Activated T-cell treated with anti-CD3 and anti-CD28 coated beads, Interleukin-2, amount 50 U/mL, for 24 hours (primary cell): ENCODE measurements around the gene SLC15A3.

ENCODE experiments used
- DNase-seq: peaks from one replicate; pipeline ENCODE4 v3.0.0-alpha.2; 2020
- H3K27ac Mint-ChIP-seq: 2 replicates; pipeline ENCODE4 v1.8.0; 2020; ENCODE audit warnings: mild to moderate bottlenecking, mixed read lengths
- H3K27me3 Mint-ChIP-seq: 2 replicates; pipeline ENCODE4 v1.8.0; 2020; ENCODE audit warnings: mixed read lengths
- H3K36me3 Mint-ChIP-seq: 2 replicates; pipeline ENCODE4 v1.8.0; 2020; ENCODE audit warnings: low read depth, mixed read lengths
- H3K4me1 Mint-ChIP-seq: 2 replicates; pipeline ENCODE4 v1.8.0; 2020; ENCODE audit warnings: low read depth, mixed read lengths
- H3K4me3 Mint-ChIP-seq: 2 replicates; pipeline ENCODE4 v1.8.0; 2020; ENCODE audit warnings: mild to moderate bottlenecking, moderate library complexity, mixed read lengths
- H3K9me3 Mint-ChIP-seq: 2 replicates; pipeline ENCODE4 v1.8.0; 2020; ENCODE audit warnings: mixed read lengths

The SLC15A3 gene

GRCh38 chr11:60924110-60924905, 27.7 kb downstream of the SLC15A3 start, which contains the start of gene TMEM132A:
Gene TMEM132A, plus strand, starts transcription at chr11:60924460. Its CDS starts 174 bp downstream, at chr11:60924634.
- H3K27me3 Mint-ChIP-seq, result peaks cover 21% of the 10 kb centered on the region
- peak within 1 kb of the TSS; percentile 53 for H3K4me3 Mint-ChIP-seq

GRCh38 chr11:60923800-60924109, 28.2 kb downstream of the SLC15A3 start:
- H3K27ac Mint-ChIP-seq, result no peak overlapping the region
- H3K4me3 Mint-ChIP-seq, result peak overlapping the region; percentile 50
- H3K36me3 Mint-ChIP-seq, result peaks cover 50% of the 10 kb centered on the region
- H3K27me3 Mint-ChIP-seq, result peaks cover 21% of the 10 kb centered on the region
- no peak for DNase-seq
- peaks cover 32% of the 10 kb centered on the region for H3K4me1 Mint-ChIP-seq
- H3K9me3 Mint-ChIP-seq, result no peaks in the 10 kb centered on the region

More at GRCh38 chr11:60924110-60924905, 27.7 kb downstream of the SLC15A3 start, which contains the start of gene TMEM132A:
- Mint-ChIP-seq H3K4me1 (peaks cover 27% of the 10 kb centered on the region), H3K9me3 (no peaks in the 10 kb centered on the region), H3K36me3 (peaks cover 45% of the 10 kb centered on the region), H3K27ac (no peak within 1 kb of the TSS)
- peak; percentile 55 for DNase-seq

GRCh38 chr11:60923326-60923725, 28.6 kb downstream of the SLC15A3 start:
- H3K36me3 Mint-ChIP-seq, result peaks cover 53% of the 10 kb centered on the region
- H3K9me3 Mint-ChIP-seq, result no peaks in the 10 kb centered on the region
- H3K4me1 Mint-ChIP-seq, result peaks cover 37% of the 10 kb centered on the region
- no peak overlapping the region for H3K4me3 Mint-ChIP-seq
- H3K27ac Mint-ChIP-seq, result no peak overlapping the region
- peaks cover 21% of the 10 kb centered on the region for H3K27me3 Mint-ChIP-seq
- no peak for DNase-seq

GRCh38 chr11:60922906-60923305, 29.1 kb downstream of the SLC15A3 start:
- peaks cover 57% of the 10 kb centered on the region for H3K36me3 Mint-ChIP-seq
- no peaks in the 10 kb centered on the region for H3K9me3 Mint-ChIP-seq
- H3K27ac Mint-ChIP-seq, result no peak overlapping the region
- peaks cover 41% of the 10 kb centered on the region for H3K4me1 Mint-ChIP-seq
- H3K4me3 Mint-ChIP-seq, result no peak overlapping the region
- H3K27me3 Mint-ChIP-seq, result peaks cover 21% of the 10 kb centered on the region
- no peak for DNase-seq

- no peaks in the 10 kb centered on the region for H3K9me3 Mint-ChIP-seq
- peaks cover 66% of the 10 kb centered on the region for H3K36me3 Mint-ChIP-seq
- no peak for DNase-seq
- no peak overlapping the region for H3K27ac Mint-ChIP-seq
- H3K4me1 Mint-ChIP-seq, result peaks cover 48% of the 10 kb centered on the region
- no peak overlapping the region for H3K4me3 Mint-ChIP-seq
- H3K27me3 Mint-ChIP-seq, result peaks cover 21% of the 10 kb centered on the region
Measured at GRCh38 chr11:60921777-60922335, 30.1 kb downstream of the SLC15A3 start.

- no peak overlapping the region for H3K27ac Mint-ChIP-seq
- H3K27me3 Mint-ChIP-seq, result peaks cover 21% of the 10 kb centered on the region
- peaks cover 53% of the 10 kb centered on the region for H3K4me1 Mint-ChIP-seq
- H3K9me3 Mint-ChIP-seq, result no peaks in the 10 kb centered on the region
- no peak for DNase-seq
- no peak overlapping the region for H3K4me3 Mint-ChIP-seq
- H3K36me3 Mint-ChIP-seq, result peaks cover 72% of the 10 kb centered on the region
Measured at GRCh38 chr11:60921259-60921658, 30.7 kb downstream of the SLC15A3 start.

- DNase-seq, result no peak
- Mint-ChIP-seq H3K4me3 (no peak overlapping the region), H3K27me3 (peaks cover 9% of the 10 kb centered on the region), H3K36me3 (peaks cover 83% of the 10 kb centered on the region), H3K27ac (no peak overlapping the region), H3K4me1 (peaks cover 54% of the 10 kb centered on the region), H3K9me3 (no peaks in the 10 kb centered on the region)
Measured at GRCh38 chr11:60919956-60920355, 32.0 kb downstream of the SLC15A3 start.

GRCh38 chr11:60919320-60919719, 32.7 kb downstream of the SLC15A3 start:
- H3K4me1 Mint-ChIP-seq, result peaks cover 53% of the 10 kb centered on the region
- no peaks in the 10 kb centered on the region for H3K9me3 Mint-ChIP-seq
- H3K4me3 Mint-ChIP-seq, result no peak overlapping the region
- peaks cover 6% of the 10 kb centered on the region for H3K27me3 Mint-ChIP-seq
- H3K36me3 Mint-ChIP-seq, result peaks cover 85% of the 10 kb centered on the region
- DNase-seq, result no peak
- H3K27ac Mint-ChIP-seq, result no peak overlapping the region

GRCh38 chr11:60918939-60919265, 33.1 kb downstream of the SLC15A3 start:
- Mint-ChIP-seq H3K4me3 (no peak overlapping the region), H3K4me1 (peaks cover 52% of the 10 kb centered on the region), H3K27ac (no peak overlapping the region), H3K27me3 (peaks cover 4% of the 10 kb centered on the region), H3K9me3 (no peaks in the 10 kb centered on the region), H3K36me3 (peaks cover 88% of the 10 kb centered on the region)
- no peak for DNase-seq

- Mint-ChIP-seq H3K27me3 (peaks cover 2% of the 10 kb centered on the region), H3K27ac (no peak overlapping the region), H3K4me1 (peaks cover 54% of the 10 kb centered on the region), H3K4me3 (no peak overlapping the region), H3K9me3 (no peaks in the 10 kb centered on the region), H3K36me3 (peaks cover 84% of the 10 kb centered on the region)
- DNase-seq, result peak; percentile 19
Measured at GRCh38 chr11:60918251-60918938, 33.6 kb downstream of the SLC15A3 start.

GRCh38 chr11:60917267-60917666, 34.7 kb downstream of the SLC15A3 start:
- Mint-ChIP-seq H3K27ac (no peak overlapping the region), H3K36me3 (peaks cover 73% of the 10 kb centered on the region), H3K27me3 (no peaks in the 10 kb centered on the region), H3K4me1 (peaks cover 63% of the 10 kb centered on the region), H3K9me3 (no peaks in the 10 kb centered on the region), H3K4me3 (no peak overlapping the region)
- no peak for DNase-seq

- Mint-ChIP-seq H3K9me3 (no peaks in the 10 kb centered on the region), H3K27me3 (no peaks in the 10 kb centered on the region), H3K4me1 (peaks cover 69% of the 10 kb centered on the region), H3K27ac (no peak overlapping the region), H3K4me3 (peak overlapping the region; percentile 18), H3K36me3 (peaks cover 68% of the 10 kb centered on the region)
- DNase-seq, result no peak
Measured at GRCh38 chr11:60916669-60917206, 35.2 kb downstream of the SLC15A3 start.

- H3K27me3 Mint-ChIP-seq, result no peaks in the 10 kb centered on the region
- peak; percentile 80 for DNase-seq
- H3K4me3 Mint-ChIP-seq, result peak overlapping the region; percentile 94
- H3K9me3 Mint-ChIP-seq, result no peaks in the 10 kb centered on the region
- H3K27ac Mint-ChIP-seq, result peak overlapping the region; percentile 92
- peaks cover 81% of the 10 kb centered on the region for H3K4me1 Mint-ChIP-seq
- H3K36me3 Mint-ChIP-seq, result peaks cover 54% of the 10 kb centered on the region
Measured at GRCh38 chr11:60915248-60915914, 36.6 kb downstream of the SLC15A3 start.

- Mint-ChIP-seq H3K4me1 (peaks cover 82% of the 10 kb centered on the region), H3K27me3 (no peaks in the 10 kb centered on the region), H3K27ac (peak overlapping the region; percentile 92), H3K9me3 (no peaks in the 10 kb centered on the region), H3K4me3 (peak overlapping the region; percentile 94), H3K36me3 (peaks cover 48% of the 10 kb centered on the region)
- peak; percentile 70 for DNase-seq
Measured at GRCh38 chr11:60914633-60915247, 37.2 kb downstream of the SLC15A3 start.
